ENCODE measurements around the gene COPRS. TPM values are rescaled to one million over a fixed set of nuclear protein-coding genes. Genes with fewer than 3 reads are reported as not detected.
A peak's percentile ranks its signal among the peaks of the same experiment; 100 is the strongest.

COPRS gene
- total and polyA plus RNA-seq, 2 donors (not counting 1 experiment from before 2014, with no cell fraction given) = 12.6 to 17.1 TPM

DNA sequence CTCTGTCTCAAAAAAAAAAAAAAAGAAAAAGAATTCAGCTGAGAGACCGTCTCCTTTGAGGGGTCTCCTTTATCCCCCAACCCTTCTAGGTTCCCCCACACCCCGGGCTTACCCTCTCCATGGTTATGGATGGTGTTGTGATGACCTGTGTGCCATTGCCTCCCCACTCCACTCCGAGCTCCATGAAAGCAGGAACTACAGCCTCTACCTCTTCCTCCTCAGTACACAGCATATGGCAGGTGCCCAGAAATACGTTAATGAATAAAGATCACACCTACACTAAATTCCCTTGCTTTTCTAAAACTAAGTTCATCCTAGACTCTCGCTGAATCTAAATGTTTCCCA is 17.2 kb downstream of the COPRS start:
- H4K20me1 ChIP-seq (ENCODE audit: control insufficient read depth, insufficient read depth, low read length, poor library complexity, severe bottlenecking) = no peaks in the 10 kb centered on the region
- no peak overlapping the region for H3K4me3 ChIP-seq (ENCODE audit: control extremely low read depth in 1 of 5, extremely low read depth in 1 of 5, insufficient read depth in 1 of 5, low read depth in 2 of 5, low read length in 4 of 5)
- H3K36me3 ChIP-seq (replicated peaks in 1 of 2; ENCODE audit: control extremely low read depth in 1 of 2, control insufficient read depth in 1 of 2, extremely low read depth in 1 of 2, insufficient read depth in 2 of 2, low read length in 1 of 2) = no peaks in the 10 kb centered on the region
- no peak overlapping the region for H3K27ac ChIP-seq (ENCODE audit: low read length in 2 of 2)
- POLR2A ChIA-PET = interaction anchor here (0.7 kb wide), 1 partner anchor 281 kb away, joined by 3 read pairs; no protein-coding TSS in a partner anchor
- peaks cover 0 to 2% (median 0%) of the 10 kb centered on the region in 3 donors for H3K9me3 ChIP-seq (ENCODE audit: control extremely low read depth in 1 of 3, control insufficient read depth in 2 of 3, insufficient read depth in 1 of 3, low read length in 2 of 3)
- no peaks in the 10 kb centered on the region for H3K79me2 ChIP-seq (ENCODE audit: control insufficient read depth, insufficient read depth, low read length)
- H3K27me3 ChIP-seq (replicated peaks in 1 of 4; ENCODE audit: control extremely low read depth in 1 of 4, control insufficient read depth in 3 of 4, insufficient read depth in 4 of 4, low read length in 3 of 4) = peaks cover 0 to 8% (median 4%) of the 10 kb centered on the region in 4 experiments
- WGBS (ENCODE audit: insufficient coverage) = 82% methylated on average over 3 of the region's 5 CpGs
- intact Hi-C loops (cut with micrococcal nuclease) = loop anchor here (1.0 kb wide), 4 partner anchors 59 to 317 kb away; partner anchors contain the start of gene UTP6
- H3K4me2 ChIP-seq (replicated peaks; ENCODE audit: low read depth, low read length, poor library complexity, severe bottlenecking) = peak overlapping the region; percentile 60
- no peaks in the 10 kb centered on the region for H3K9me3 Mint-ChIP-seq (ENCODE audit: insufficient read depth)
- no peak overlapping the region for H3K27ac Mint-ChIP-seq
- DNase-seq (no peak), ATAC-seq (ENCODE audit: low read depth) (no peak)
- peaks cover 5 to 6% of the 10 kb centered on the region in 2 donors for H3K4me1 ChIP-seq (ENCODE audit: control insufficient read depth in 2 of 2, insufficient read depth in 2 of 2, low read length in 2 of 2)
- TF ChIP-seq EZH2 (IDR thresholded peaks at IDR 0.05; ENCODE audit: borderline replicate concordance, insufficient read depth, low read depth, low read length, poor library complexity, severe bottlenecking) = no peak
- TF ChIP-seq, protein P1, sequence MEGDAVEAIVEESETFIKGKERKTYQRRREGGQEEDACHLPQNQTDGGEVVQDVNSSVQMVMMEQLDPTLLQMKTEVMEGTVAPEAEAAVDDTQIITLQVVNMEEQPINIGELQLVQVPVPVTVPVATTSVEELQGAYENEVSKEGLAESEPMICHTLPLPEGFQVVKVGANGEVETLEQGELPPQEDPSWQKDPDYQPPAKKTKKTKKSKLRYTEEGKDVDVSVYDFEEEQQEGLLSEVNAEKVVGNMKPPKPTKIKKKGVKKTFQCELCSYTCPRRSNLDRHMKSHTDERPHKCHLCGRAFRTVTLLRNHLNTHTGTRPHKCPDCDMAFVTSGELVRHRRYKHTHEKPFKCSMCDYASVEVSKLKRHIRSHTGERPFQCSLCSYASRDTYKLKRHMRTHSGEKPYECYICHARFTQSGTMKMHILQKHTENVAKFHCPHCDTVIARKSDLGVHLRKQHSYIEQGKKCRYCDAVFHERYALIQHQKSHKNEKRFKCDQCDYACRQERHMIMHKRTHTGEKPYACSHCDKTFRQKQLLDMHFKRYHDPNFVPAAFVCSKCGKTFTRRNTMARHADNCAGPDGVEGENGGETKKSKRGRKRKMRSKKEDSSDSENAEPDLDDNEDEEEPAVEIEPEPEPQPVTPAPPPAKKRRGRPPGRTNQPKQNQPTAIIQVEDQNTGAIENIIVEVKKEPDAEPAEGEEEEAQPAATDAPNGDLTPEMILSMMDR (IDR thresholded peaks at IDR 0.05) = no peak
- H3K9ac ChIP-seq (ENCODE audit: low read length) = no peak overlapping the region
- H3K4me1 Mint-ChIP-seq = no peaks in the 10 kb centered on the region
- CTCF ChIA-PET = interaction anchor here (0.7 to 9.8 kb wide), 37 partner anchors 8 to 871 kb away, joined by 3 to 262 read pairs (median 6); partner anchors contain the start of gene UTP6
- peaks cover 17% of the 10 kb centered on the region for H3K27me3 Mint-ChIP-seq
- no peak overlapping the region for H3K4me3 Mint-ChIP-seq
- peak overlapping the region; percentile 54 for H2AFZ ChIP-seq (ENCODE audit: insufficient read depth, low read depth, low read length, poor library complexity, severe bottlenecking)

DNA sequence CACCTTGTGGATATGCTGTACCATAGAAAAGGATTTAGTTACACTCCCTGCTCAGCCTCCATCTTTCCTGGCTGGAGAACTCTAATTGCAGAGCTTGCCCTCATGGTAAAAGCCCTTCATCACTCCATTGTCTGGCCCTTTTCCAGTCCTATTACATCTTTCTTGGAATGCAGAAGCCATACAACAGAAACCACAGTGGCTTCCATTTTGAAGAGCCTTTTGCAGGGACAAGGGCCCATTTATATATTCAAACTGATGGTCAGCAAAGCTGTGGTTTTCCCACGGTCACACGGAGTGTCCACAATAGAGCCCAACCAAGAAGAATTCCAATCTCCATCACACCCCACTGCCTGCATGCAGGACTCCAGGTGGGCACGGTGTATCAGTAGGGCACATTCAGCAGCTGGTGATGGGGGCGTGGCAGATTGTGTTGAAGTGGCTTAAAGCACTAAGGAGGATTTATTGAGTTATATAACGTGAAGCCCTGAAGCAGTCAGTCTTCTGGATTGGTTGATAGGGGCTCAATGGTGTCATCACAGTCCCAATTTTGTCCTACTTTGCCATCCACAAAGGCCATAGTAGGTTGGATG is 20.3 kb downstream of the COPRS start:
- H3K4me3 ChIP-seq (ENCODE audit: control extremely low read depth in 1 of 5, extremely low read depth in 1 of 5, insufficient read depth in 1 of 5, low read depth in 2 of 5, low read length in 4 of 5) = no peak overlapping the region
- ATAC-seq (ENCODE audit: low read depth) (no peak), DNase-seq (no peak)
- intact Hi-C loops (cut with micrococcal nuclease) = no loop called here
- peaks cover 0 to 8% (median 4%) of the 10 kb centered on the region in 4 experiments for H3K27me3 ChIP-seq (replicated peaks in 1 of 4; ENCODE audit: control extremely low read depth in 1 of 4, control insufficient read depth in 3 of 4, insufficient read depth in 4 of 4, low read length in 3 of 4)
- peaks cover 17% of the 10 kb centered on the region for H3K27me3 Mint-ChIP-seq
- no peak overlapping the region for H3K27ac ChIP-seq (ENCODE audit: low read length in 2 of 2)
- POLR2A ChIA-PET = no interaction called here
- H3K79me2 ChIP-seq (ENCODE audit: control insufficient read depth, insufficient read depth, low read length) = no peaks in the 10 kb centered on the region
- H3K9me3 Mint-ChIP-seq (ENCODE audit: insufficient read depth) = no peaks in the 10 kb centered on the region
- H3K9ac ChIP-seq (ENCODE audit: low read length) = no peak overlapping the region
- TF ChIP-seq, protein P1 (IDR thresholded peaks at IDR 0.05) = no peak
- TF ChIP-seq EZH2 (IDR thresholded peaks at IDR 0.05; ENCODE audit: borderline replicate concordance, insufficient read depth, low read depth, low read length, poor library complexity, severe bottlenecking) = no peak
- no peaks in the 10 kb centered on the region for H3K36me3 ChIP-seq (replicated peaks in 1 of 2; ENCODE audit: control extremely low read depth in 1 of 2, control insufficient read depth in 1 of 2, extremely low read depth in 1 of 2, insufficient read depth in 2 of 2, low read length in 1 of 2)
- CTCF ChIA-PET = interaction anchor here (1.2 to 9.8 kb wide), 2 partner anchors 310 to 402 kb away, joined by 4 to 262 read pairs; no protein-coding TSS in a partner anchor
- H4K20me1 ChIP-seq (ENCODE audit: control insufficient read depth, insufficient read depth, low read length, poor library complexity, severe bottlenecking) = no peaks in the 10 kb centered on the region
- no peak overlapping the region for H3K4me2 ChIP-seq (replicated peaks; ENCODE audit: low read depth, low read length, poor library complexity, severe bottlenecking)
- peaks cover 0 to 4% (median 0%) of the 10 kb centered on the region in 3 donors for H3K9me3 ChIP-seq (ENCODE audit: control extremely low read depth in 1 of 3, control insufficient read depth in 2 of 3, insufficient read depth in 1 of 3, low read length in 2 of 3)
- H3K4me3 Mint-ChIP-seq = no peak overlapping the region
- H3K4me1 Mint-ChIP-seq = peaks cover 10% of the 10 kb centered on the region
- H3K27ac Mint-ChIP-seq = no peak overlapping the region
- WGBS (ENCODE audit: insufficient coverage) = 100% methylated on average over 3 of the region's 5 CpGs
- H3K4me1 ChIP-seq (ENCODE audit: control insufficient read depth in 2 of 2, insufficient read depth in 2 of 2, low read length in 2 of 2) = peaks cover 14 to 16% of the 10 kb centered on the region in 2 donors
- H2AFZ ChIP-seq (ENCODE audit: insufficient read depth, low read depth, low read length, poor library complexity, severe bottlenecking) = no peak overlapping the region
